HG03432 (cell line): ENCODE measurements around the gene NDUFAF7.
"Not testable (repeated sequence)": the region's sequence is repeated elsewhere in the genome, so short reads cannot be mapped to it uniquely, and the experiment has no call there.

ENCODE experiments used
- ATAC-seq: cut with Tn5 transposase; IDR thresholded peaks from one replicate; pipeline ENCODE4 v1.9.1; 2021; ENCODE audit warnings: mild to moderate bottlenecking, moderate library complexity; ENCODE audit not compliant: unreplicated experiment

NDUFAF7 gene

GRCh38 chr2:37231241-37232130 lies at the start of gene NDUFAF7, which contains the start of gene CEBPZ:
NDUFAF7 (plus strand) TSS chr2:37231658; CDS start chr2:37231706, 48 bp downstream.
CEBPZ (minus strand) TSS chr2:37231596; CDS start chr2:37231567, 29 bp downstream.
- peak; percentile 98 for ATAC-seq

- ATAC-seq, result no peak
Observed at GRCh38 chr2:37181726-37182684, 49.5 kb upstream of the NDUFAF7 start.

- ATAC-seq, result no peak
Observed at GRCh38 chr2:37188570-37188969, 42.9 kb upstream of the NDUFAF7 start, which contains the start of gene SULT6B1. SULT6B1 (minus strand) TSS chr2:37188670; CDS start chr2:37188640, 30 bp downstream.

GRCh38 chr2:37189452-37190153 lies 41.9 kb upstream of the NDUFAF7 start:
- no peak for ATAC-seq

GRCh38 chr2:37190290-37190689 lies 41.2 kb upstream of the NDUFAF7 start:
- ATAC-seq, result no peak

GRCh38 chr2:37191253-37191652 lies 40.2 kb upstream of the NDUFAF7 start:
- no peak for ATAC-seq

GRCh38 chr2:37191747-37192146 lies 39.7 kb upstream of the NDUFAF7 start:
- no peak for ATAC-seq

- ATAC-seq, result no peak
Observed at GRCh38 chr2:37192551-37192950, 38.9 kb upstream of the NDUFAF7 start.

GRCh38 chr2:37195862-37196319 lies 35.6 kb upstream of the NDUFAF7 start:
- not testable (repeated sequence) for ATAC-seq

GRCh38 chr2:37196320-37197195 lies 34.9 kb upstream of the NDUFAF7 start, which contains the start of gene CEBPZOS:
CEBPZOS (plus strand) TSS chr2:37196496; CDS start chr2:37199705, 3,209 bp downstream.
- ATAC-seq, result peak; percentile 81

- ATAC-seq, result no peak
Observed at GRCh38 chr2:37198681-37199065, 32.8 kb upstream of the NDUFAF7 start.

- no peak for ATAC-seq
Observed at GRCh38 chr2:37201208-37201607, 30.2 kb upstream of the NDUFAF7 start.

GRCh38 chr2:37201766-37202165 lies 29.7 kb upstream of the NDUFAF7 start:
- no peak for ATAC-seq

GRCh38 chr2:37203708-37204107 lies 27.8 kb upstream of the NDUFAF7 start:
- ATAC-seq, result no peak

GRCh38 chr2:37205071-37205661 lies 26.3 kb upstream of the NDUFAF7 start:
- not testable (repeated sequence) for ATAC-seq

GRCh38 chr2:37205689-37206341 lies 25.6 kb upstream of the NDUFAF7 start:
- ATAC-seq, result no peak

- not testable (repeated sequence) for ATAC-seq
Observed at GRCh38 chr2:37206760-37207159, 24.7 kb upstream of the NDUFAF7 start.

GRCh38 chr2:37211212-37211611 lies 20.2 kb upstream of the NDUFAF7 start:
- ATAC-seq, result no peak
